Ureter (tissue), 1 donor: ENCODE measurements around the gene AGTRAP. TPM values are rescaled to one million over a fixed set of nuclear protein-coding genes. Genes with fewer than 3 reads are reported as not detected.
A peak's percentile ranks its signal among the peaks of the same experiment; 100 is the strongest.

Experiments
- DNase-seq: peaks from one replicate; pipeline ENCODE4 v3.0.0-alpha.2; 2020; ENCODE audit warnings: low spot score
- total RNA-seq: library from RNA; stranded (reverse); gene quantifications from one replicate; pipeline ENCODE4 v1.2.4, GENCODE V29; 2023
- donor health status: DM: yes; HTN: yes; CAD: no.

Gene AGTRAP
- total RNA-seq, 1 donor from 2014 or later, result 33.1 TPM

- DNase-seq, result no peak
These were observed 444 bp upstream of the AGTRAP start for GRCh38 chr1:11735531-11735853.

- DNase-seq, result peak; percentile 68
These were observed 1.1 kb downstream of the AGTRAP start for GRCh38 chr1:11736746-11737639.

- DNase-seq, result no peak
These were observed 2.2 kb downstream of the AGTRAP start for GRCh38 chr1:11738096-11738495.

- no peak for DNase-seq
These were observed 2.8 kb downstream of the AGTRAP start for GRCh38 chr1:11738783-11739182.

- no peak for DNase-seq
These were observed 4.6 kb downstream of the AGTRAP start for GRCh38 chr1:11740258-11741192.

GRCh38 chr1:11741482-11741881 is 5.5 kb downstream of the AGTRAP start:
- DNase-seq, result no peak

- DNase-seq, result no peak
These were observed 6.1 kb downstream of the AGTRAP start for GRCh38 chr1:11741919-11742558.

GRCh38 chr1:11744287-11744686 is 8.4 kb downstream of the AGTRAP start:
- DNase-seq, result no peak

GRCh38 chr1:11746092-11746491 is 10.2 kb downstream of the AGTRAP start:
- DNase-seq, result no peak

- DNase-seq, result no peak
These were observed 11.0 kb downstream of the AGTRAP start for GRCh38 chr1:11746795-11747487.

GRCh38 chr1:11748294-11749202 is 12.6 kb downstream of the AGTRAP start:
- DNase-seq, result no peak

- DNase-seq, result no peak
These were observed 13.3 kb downstream of the AGTRAP start for GRCh38 chr1:11749203-11749689.

- DNase-seq, result no peak
These were observed 14.1 kb downstream of the AGTRAP start for GRCh38 chr1:11749996-11750395.

- DNase-seq, result no peak
These were observed 15.2 kb downstream of the AGTRAP start for GRCh38 chr1:11751087-11751486.

- no peak for DNase-seq
These were observed 16.6 kb downstream of the AGTRAP start for GRCh38 chr1:11752359-11753088.

GRCh38 chr1:11753555-11754208 is 17.7 kb downstream of the AGTRAP start:
- DNase-seq, result no peak

- no peak for DNase-seq
These were observed 21.1 kb downstream of the AGTRAP start for GRCh38 chr1:11757047-11757446.

- no peak for DNase-seq
These were observed 23.9 kb downstream of the AGTRAP start for GRCh38 chr1:11759791-11760190.

GRCh38 chr1:11761285-11761684 is 25.3 kb downstream of the AGTRAP start:
- no peak for DNase-seq
